Mesenchymal stem cell (in vitro differentiated cells and primary cell): ENCODE data around the gene IFIT1.

ENCODE experiments used
- DNase-seq: peaks from one replicate; pipeline ENCODE4 v3.0.0-alpha.2; 2013
- H2AFZ ChIP-seq: one replicate; pipeline ENCODE4 v1.6.1; 2013; ENCODE audit warnings: low read depth, mild to moderate bottlenecking, control low read depth, inconsistent platforms, low read length, moderate library complexity
- H2AK5ac ChIP-seq: 2 replicates; pipeline ENCODE4 v1.6.1; 2013; ENCODE audit warnings: low read length, moderate library complexity, mild to moderate bottlenecking, inconsistent platforms; ENCODE audit not compliant: severe bottlenecking
- H2BK120ac ChIP-seq: one replicate; pipeline ENCODE4 v1.6.1; 2013; ENCODE audit warnings: low read depth, mild to moderate bottlenecking, inconsistent platforms, low read length, moderate library complexity
- H2BK12ac ChIP-seq, 2 experiments: one replicate each; pipeline ENCODE4 v1.6.1; 2013; ENCODE audit warnings: inconsistent platforms in 2 of 2, low read length in 2 of 2, mild to moderate bottlenecking in 2 of 2, moderate library complexity in 2 of 2, control low read depth in 1 of 2
- H2BK15ac ChIP-seq: one replicate; pipeline ENCODE4 v1.6.1; 2013; ENCODE audit warnings: mild to moderate bottlenecking, low read depth, inconsistent platforms; ENCODE audit not compliant: poor library complexity, severe bottlenecking
- H2BK5ac ChIP-seq: 2 replicates; pipeline ENCODE4 v1.6.1; 2013; ENCODE audit warnings: low read depth, mild to moderate bottlenecking, low read length, control low read depth, inconsistent platforms; ENCODE audit not compliant: poor library complexity, severe bottlenecking
- H3K14ac ChIP-seq, 2 experiments: one replicate each; pipeline ENCODE4 v1.6.1; 2013; ENCODE audit warnings: inconsistent platforms in 2 of 2, low read length in 2 of 2, control low read depth in 1 of 2, mild to moderate bottlenecking in 1 of 2, moderate library complexity in 1 of 2
- H3K18ac ChIP-seq, 2 experiments: one replicate each; pipeline ENCODE4 v1.6.1; 2013; ENCODE audit warnings: inconsistent platforms in 2 of 2, low read length in 2 of 2, control low read depth in 1 of 2, low read depth in 1 of 2, mild to moderate bottlenecking in 1 of 2
- H3K23ac ChIP-seq, 2 experiments: one replicate each; pipeline ENCODE4 v1.6.1; 2013; ENCODE audit warnings: inconsistent platforms in 2 of 2, low read length in 2 of 2, mild to moderate bottlenecking in 2 of 2, moderate library complexity in 2 of 2, control low read depth in 1 of 2
- H3K27ac ChIP-seq: 2 replicates; pipeline ENCODE4 v1.5.1; 2013; ENCODE audit warnings: mild to moderate bottlenecking, moderate library complexity, low read length, control low read depth, inconsistent platforms; ENCODE audit not compliant: poor library complexity, severe bottlenecking
- H3K27me3 ChIP-seq, 2 experiments: 2 replicates each; pipeline versions ENCODE4 v1.6.1 to v1.7.0; 2013; ENCODE audit warnings: low read length in 2 of 2, mild to moderate bottlenecking in 2 of 2, moderate library complexity in 2 of 2, control low read depth in 1 of 2, inconsistent platforms in 1 of 2; ENCODE audit not compliant: control insufficient read depth in 1 of 2, insufficient read depth in 1 of 2
- H3K36me3 ChIP-seq, 2 experiments: 2 replicates each; pipeline versions ENCODE4 v1.6.1 to v1.7.0; 2013; ENCODE audit warnings: low read length in 2 of 2, control low read depth in 1 of 2, inconsistent platforms in 1 of 2, low read depth in 1 of 2, mild to moderate bottlenecking in 1 of 2; ENCODE audit not compliant: insufficient read depth in 2 of 2, control insufficient read depth in 1 of 2
- H3K4ac ChIP-seq, 2 experiments: one replicate each; pipeline ENCODE4 v1.6.1; 2013; ENCODE audit warnings: inconsistent platforms in 2 of 2, low read length in 2 of 2, mild to moderate bottlenecking in 2 of 2, moderate library complexity in 2 of 2, control low read depth in 1 of 2, low read depth in 1 of 2
- H3K4me1 ChIP-seq: 2 replicates; pipeline ENCODE4 v1.6.1; 2013; ENCODE audit warnings: low read depth, low read length, control low read depth; ENCODE audit not compliant: control insufficient read depth, insufficient read depth
- H3K4me2 ChIP-seq: 2 replicates; pipeline ENCODE4 v1.6.1; 2013; ENCODE audit warnings: low read length, mild to moderate bottlenecking, inconsistent platforms; ENCODE audit not compliant: poor library complexity, severe bottlenecking
- H3K4me3 ChIP-seq, 2 experiments: 2 replicates each; pipeline versions ENCODE4 v1.5.1 to v1.7.0; 2013; ENCODE audit warnings: low read length in 2 of 2, mild to moderate bottlenecking in 2 of 2, control low read depth in 1 of 2, low read depth in 1 of 2; ENCODE audit not compliant: insufficient read depth in 1 of 2
- H3K79me1 ChIP-seq: replicated peaks from 2 replicates; pipeline ENCODE4 v1.6.1; 2013; ENCODE audit warnings: mild to moderate bottlenecking, control low read depth, low read length, inconsistent platforms; ENCODE audit not compliant: poor library complexity, severe bottlenecking
- H3K9ac ChIP-seq: 2 replicates; pipeline ENCODE4 v1.7.0; 2013; ENCODE audit warnings: mild to moderate bottlenecking, low read length, moderate library complexity
- H3K9me3 ChIP-seq: 2 replicates; pipeline ENCODE4 v1.7.0; 2013; ENCODE audit warnings: mild to moderate bottlenecking, low read length; ENCODE audit not compliant: control insufficient read depth
- H4K8ac ChIP-seq: one replicate; pipeline ENCODE4 v1.6.1; 2013; ENCODE audit warnings: inconsistent platforms, mild to moderate bottlenecking, low read length, moderate library complexity
- H4K91ac ChIP-seq: one replicate; pipeline ENCODE4 v1.6.1; 2013; ENCODE audit warnings: mild to moderate bottlenecking, low read length, inconsistent platforms
- WGBS: methylation state at CpG from one replicate; pipeline ENCODE4 v1.1.7; 2013; ENCODE audit warnings: mixed read lengths; 5-methylcytosine and 5-hydroxymethylcytosine counted together

IFIT1 gene

DNA sequence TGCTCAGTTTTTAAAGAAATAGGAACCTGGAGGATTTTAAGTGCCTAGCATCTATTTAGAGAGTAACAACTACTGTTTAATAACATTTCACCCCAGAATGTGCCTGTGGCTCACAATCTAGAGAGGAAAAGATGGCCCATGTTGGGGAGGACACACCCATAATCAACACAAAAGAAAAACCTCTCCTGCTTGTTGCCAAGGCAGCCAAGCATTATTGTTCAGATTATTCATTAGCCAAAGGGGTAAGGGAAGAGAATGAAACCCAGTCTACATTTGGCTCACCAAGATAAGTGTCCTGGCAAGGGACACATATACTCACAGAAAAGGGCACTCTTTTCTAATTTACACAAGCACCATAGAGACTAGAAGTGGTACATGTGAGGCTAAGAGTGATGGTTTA lies 32.3 kb upstream of the IFIT1 start:
- H3K23ac ChIP-seq, result no peak overlapping the region
- no peak overlapping the region for H4K91ac ChIP-seq
- H2BK5ac ChIP-seq, result no peak overlapping the region
- no peak overlapping the region for H3K27ac ChIP-seq
- no peak overlapping the region for H2AK5ac ChIP-seq
- H3K4ac ChIP-seq, result no peak overlapping the region
- no peak overlapping the region for H3K14ac ChIP-seq
- H3K9me3 ChIP-seq, result no peaks in the 10 kb centered on the region
- no peak overlapping the region for H3K18ac ChIP-seq
- H2BK12ac ChIP-seq, result no peak overlapping the region
- H2AFZ ChIP-seq, result no peak overlapping the region
- H3K4me2 ChIP-seq, result no peak overlapping the region
- no peak for DNase-seq
- no peaks in the 10 kb centered on the region for H3K79me1 ChIP-seq
- H2BK120ac ChIP-seq, result no peak overlapping the region
- no peak overlapping the region for H4K8ac ChIP-seq
- no peak overlapping the region for H3K9ac ChIP-seq
- no peak overlapping the region for H2BK15ac ChIP-seq
- no peaks in the 10 kb centered on the region for H3K36me3 ChIP-seq
- H3K4me1 ChIP-seq, result no peaks in the 10 kb centered on the region
- no peak overlapping the region for H3K4me3 ChIP-seq
- H3K27me3 ChIP-seq, result no peaks in the 10 kb centered on the region

DNA sequence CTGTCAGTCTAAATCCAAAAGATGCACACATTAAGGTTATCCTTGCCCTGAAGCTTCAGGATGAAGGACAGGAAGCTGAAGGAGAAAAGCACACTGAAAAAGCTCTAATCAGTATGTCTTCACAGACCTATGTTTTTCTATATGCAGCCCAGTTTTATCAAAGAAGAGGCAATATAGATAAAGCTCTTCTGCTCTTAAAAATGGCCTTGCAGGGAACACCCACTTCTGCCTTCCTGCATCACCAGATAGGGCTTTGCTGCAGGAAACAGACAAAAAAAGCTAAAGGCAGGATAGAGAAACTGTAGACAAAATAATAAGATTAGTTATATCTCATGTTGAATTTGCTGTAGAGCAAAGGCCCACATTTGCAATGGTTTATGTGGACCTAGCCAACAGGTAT lies 29.5 kb upstream of the IFIT1 start:
- no peaks in the 10 kb centered on the region for H3K36me3 ChIP-seq
- H3K79me1 ChIP-seq, result no peaks in the 10 kb centered on the region
- no peak overlapping the region for H2BK5ac ChIP-seq
- H3K4ac ChIP-seq, result no peak overlapping the region
- no peak overlapping the region for H3K23ac ChIP-seq
- H2AFZ ChIP-seq, result no peak overlapping the region
- no peaks in the 10 kb centered on the region for H3K27me3 ChIP-seq
- H3K4me3 ChIP-seq, result no peak overlapping the region
- H2BK12ac ChIP-seq, result no peak overlapping the region
- no peaks in the 10 kb centered on the region for H3K9me3 ChIP-seq
- DNase-seq, result no peak
- H4K91ac ChIP-seq, result no peak overlapping the region
- H3K9ac ChIP-seq, result no peak overlapping the region
- no peak overlapping the region for H2BK15ac ChIP-seq
- no peak overlapping the region for H2AK5ac ChIP-seq
- H3K4me1 ChIP-seq, result peaks cover 1% of the 10 kb centered on the region
- no peak overlapping the region for H3K14ac ChIP-seq
- H3K27ac ChIP-seq, result no peak overlapping the region
- H3K18ac ChIP-seq, result no peak overlapping the region
- H3K4me2 ChIP-seq, result no peak overlapping the region
- no peak overlapping the region for H4K8ac ChIP-seq
- H2BK120ac ChIP-seq, result no peak overlapping the region

DNA sequence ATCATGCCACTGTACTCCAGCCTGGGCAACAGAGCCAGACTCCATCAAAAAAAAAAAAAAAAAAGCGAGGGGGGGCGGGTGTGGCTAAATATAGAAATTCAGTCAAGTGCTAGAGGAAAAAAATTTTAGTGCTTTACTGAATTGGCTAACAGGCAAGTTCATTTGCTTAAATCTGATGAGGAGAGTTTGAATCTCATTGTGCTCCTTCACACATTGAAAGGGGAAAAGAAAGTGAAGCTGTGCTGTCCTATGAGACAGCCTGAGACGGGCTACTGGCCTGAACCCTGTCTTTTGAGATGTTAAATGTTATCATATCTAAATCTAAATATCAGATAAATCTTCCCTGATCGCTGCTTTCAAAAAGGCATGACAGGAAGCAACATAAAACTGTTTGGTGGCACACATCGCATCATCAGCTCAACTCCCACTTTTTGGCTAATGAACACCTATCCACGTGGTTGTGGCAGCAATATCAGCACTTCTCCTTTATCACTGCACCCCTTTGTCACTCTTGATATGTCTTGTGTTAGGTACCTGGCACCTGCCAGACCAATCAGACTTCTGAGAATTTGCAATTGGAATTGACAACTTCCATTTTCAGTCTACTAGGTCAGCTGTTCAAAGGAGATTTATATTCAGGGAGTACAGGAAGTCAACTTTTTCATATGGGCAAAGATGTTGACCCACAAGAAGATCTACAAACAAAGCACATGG lies 28.5 kb upstream of the IFIT1 start:
- no peak for DNase-seq
- Histone ChIP-seq H3K4ac (no peak overlapping the region), H2BK12ac (no peak overlapping the region)

DNA sequence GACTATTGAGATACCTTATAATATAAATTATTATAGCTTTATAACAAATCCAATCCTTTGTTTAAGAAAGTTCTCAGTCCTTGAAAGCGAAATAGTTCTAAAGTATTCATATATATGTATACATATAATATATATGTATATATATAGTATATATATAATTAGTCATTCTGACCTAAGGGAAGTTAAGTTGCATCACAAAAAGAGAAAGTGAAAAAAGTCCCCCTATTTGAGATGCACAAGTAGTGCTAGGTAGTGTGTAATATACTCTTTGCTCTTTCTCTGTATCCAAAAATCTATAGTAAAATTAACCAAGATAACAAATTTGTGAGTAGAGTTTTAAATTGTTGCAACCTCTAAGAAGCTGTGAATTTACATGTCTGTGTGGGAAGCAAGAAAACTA lies 27.9 kb upstream of the IFIT1 start:
- no CpG with 5 or more reads among the region's 1 CpG for WGBS
- H3K4me3 ChIP-seq, result no peak overlapping the region
- no peak overlapping the region for H3K4me2 ChIP-seq
- no peak overlapping the region for H2AK5ac ChIP-seq
- no peak overlapping the region for H3K4ac ChIP-seq
- H3K18ac ChIP-seq, result no peak overlapping the region
- no peak overlapping the region for H4K8ac ChIP-seq
- H3K4me1 ChIP-seq, result peaks cover 4% of the 10 kb centered on the region
- DNase-seq, result no peak
- no peak overlapping the region for H2BK12ac ChIP-seq
- H2AFZ ChIP-seq, result no peak overlapping the region
- no peak overlapping the region for H3K9ac ChIP-seq
- no peak overlapping the region for H4K91ac ChIP-seq
- H2BK120ac ChIP-seq, result no peak overlapping the region
- no peak overlapping the region for H3K14ac ChIP-seq
- H3K23ac ChIP-seq, result no peak overlapping the region
- H3K27me3 ChIP-seq, result no peaks in the 10 kb centered on the region
- H3K9me3 ChIP-seq, result no peaks in the 10 kb centered on the region
- H3K79me1 ChIP-seq, result no peaks in the 10 kb centered on the region
- no peak overlapping the region for H2BK5ac ChIP-seq
- H2BK15ac ChIP-seq, result no peak overlapping the region
- H3K27ac ChIP-seq, result no peak overlapping the region
- H3K36me3 ChIP-seq, result no peaks in the 10 kb centered on the region

More for the DNA sequence above, 28.5 kb upstream of the IFIT1 start:
- WGBS, result 96% methylated on average over 5 of the region's 6 CpGs
- no peak overlapping the region for H3K18ac ChIP-seq
- no peaks in the 10 kb centered on the region for H3K79me1 ChIP-seq
- H3K27ac ChIP-seq, result no peak overlapping the region
- no peak overlapping the region for H2BK5ac ChIP-seq
- H2BK15ac ChIP-seq, result no peak overlapping the region
- no peak overlapping the region for H3K23ac ChIP-seq
- no peak overlapping the region for H2BK120ac ChIP-seq
- no peaks in the 10 kb centered on the region for H3K27me3 ChIP-seq
- no peak overlapping the region for H2AFZ ChIP-seq
- no peak overlapping the region for H4K8ac ChIP-seq
- H4K91ac ChIP-seq, result no peak overlapping the region
- no peak overlapping the region for H3K4me3 ChIP-seq
- no peak overlapping the region for H2AK5ac ChIP-seq
- H3K4me2 ChIP-seq, result no peak overlapping the region
- no peaks in the 10 kb centered on the region for H3K9me3 ChIP-seq
- H3K36me3 ChIP-seq, result no peaks in the 10 kb centered on the region
- peaks cover 1% of the 10 kb centered on the region for H3K4me1 ChIP-seq
- no peak overlapping the region for H3K14ac ChIP-seq
- H3K9ac ChIP-seq, result no peak overlapping the region
